IMR-90 (cell line): ENCODE measurements around the gene EFHD2. TPM values are rescaled to one million over a fixed set of nuclear protein-coding genes. Genes with fewer than 3 reads are reported as not detected.

Source experiments
- ATAC-seq: fragments of 200-7000 bp; cut with Tn5 transposase; 2 replicates; pipeline ENCODE4 v1.9.1; 2020; ENCODE audit warnings: low read depth, mild to moderate bottlenecking, moderate library complexity
- BruUV-seq: library from RNA; stranded (reverse); fragments of 400-500 nt; replicated peaks from 2 replicates; lab custom pipeline; 2021; lab: Mats Ljungman, UMichigan
- CTCF ChIA-PET: fragments of 300-600 bp; formaldehyde crosslinking; extraction: SDS; loops from one replicate; lab custom pipeline; 2021; ENCODE audit warnings: antibody characterized with exemption; lab: Yijun Ruan, JAX
- POLR2A ChIA-PET: fragments of 300-600 bp; sonication (Branson Sonifier 250); formaldehyde crosslinking; loops from one replicate; lab custom pipeline; 2022; ENCODE audit warnings: antibody characterized with exemption; ENCODE audit not compliant: unreplicated experiment; lab: Charles Lee
- DNase-seq: peaks from one replicate; pipeline ENCODE4 v3.0.0; 2013
- H2AFZ ChIP-seq: replicated peaks from 2 replicates; pipeline ENCODE3; 2013; ENCODE audit warnings: low read length, mild to moderate bottlenecking; ENCODE audit not compliant: poor library complexity
- H2AK5ac ChIP-seq: 2 replicates; pipeline ENCODE4 v1.6.1; 2013; ENCODE audit warnings: low read depth, low read length, inconsistent platforms
- H2AK9ac ChIP-seq: replicated peaks from 2 replicates; pipeline ENCODE3; 2013; ENCODE audit warnings: mild to moderate bottlenecking, low read depth, low read length, moderate library complexity; ENCODE audit not compliant: poor library complexity
- H2BK120ac ChIP-seq: 2 replicates; pipeline ENCODE4 v1.6.1; 2013; ENCODE audit warnings: low read depth, low read length, inconsistent platforms
- H2BK15ac ChIP-seq: 3 replicates; pipeline ENCODE4 v1.6.1; 2013; ENCODE audit warnings: low read depth, low read length, inconsistent platforms
- H2BK20ac ChIP-seq: 2 replicates; pipeline ENCODE4 v1.6.1; 2013; ENCODE audit warnings: low read depth, mild to moderate bottlenecking, inconsistent platforms, low read length, moderate library complexity
- H2BK5ac ChIP-seq: 2 replicates; pipeline ENCODE4 v1.6.1; 2013; ENCODE audit warnings: mild to moderate bottlenecking, low read depth, low read length, inconsistent platforms; ENCODE audit not compliant: poor library complexity, severe bottlenecking
- H3K14ac ChIP-seq: replicated peaks from 2 replicates; pipeline ENCODE4 v1.6.1; 2013; ENCODE audit warnings: low read depth, low read length, inconsistent platforms
- H3K18ac ChIP-seq: 2 replicates; pipeline ENCODE4 v1.6.1; 2013; ENCODE audit warnings: low read depth, low read length, control low read depth
- H3K23ac ChIP-seq: 2 replicates; pipeline ENCODE4 v1.6.1; 2013; ENCODE audit warnings: low read depth, low read length, inconsistent platforms
- H3K27ac ChIP-seq: 2 replicates; pipeline ENCODE4 v1.5.1; 2013; ENCODE audit warnings: mild to moderate bottlenecking, control low read depth, low read length; ENCODE audit not compliant: insufficient read depth
- H3K27me3 ChIP-seq: 2 replicates; pipeline ENCODE4 v1.6.1; 2013; ENCODE audit warnings: low read length; ENCODE audit not compliant: control insufficient read depth, insufficient read depth
- H3K36me3 ChIP-seq: 2 replicates; pipeline ENCODE4 v1.6.1; 2013; ENCODE audit warnings: low read length, mixed read lengths; ENCODE audit not compliant: control insufficient read depth, insufficient read depth
- H3K4ac ChIP-seq: 2 replicates; pipeline ENCODE4 v1.6.1; 2013; ENCODE audit warnings: low read depth, low read length, inconsistent platforms
- H3K4me1 ChIP-seq: 2 replicates; pipeline ENCODE4 v1.6.1; 2013; ENCODE audit warnings: low read length, mixed read lengths; ENCODE audit not compliant: control insufficient read depth, insufficient read depth
- H3K4me2 ChIP-seq: 2 replicates; pipeline ENCODE4 v1.6.1; 2013; ENCODE audit warnings: low read depth, mild to moderate bottlenecking, control low read depth, low read length, moderate library complexity
- H3K4me3 ChIP-seq: 2 replicates; pipeline ENCODE4 v1.5.1; 2013; ENCODE audit warnings: low read depth, mild to moderate bottlenecking, control low read depth, low read length, moderate library complexity; ENCODE audit not compliant: insufficient read depth
- H3K56ac ChIP-seq: 2 replicates; pipeline ENCODE4 v1.6.1; 2013; ENCODE audit warnings: low read length, inconsistent platforms; ENCODE audit not compliant: insufficient read depth; ENCODE audit errors: extremely low read depth
- H3K79me1 ChIP-seq, 2 experiments: 2 replicates each; pipeline ENCODE4 v1.6.1; 2013; ENCODE audit warnings: low read length in 2 of 2, inconsistent platforms in 1 of 2, low read depth in 1 of 2
- H3K9ac ChIP-seq: 2 replicates; pipeline ENCODE4 v1.6.1; 2013; ENCODE audit warnings: low read depth, low read length, control low read depth
- H3K9me1 ChIP-seq: 2 replicates; pipeline ENCODE4 v1.6.1; 2013; ENCODE audit warnings: low read length, inconsistent platforms; ENCODE audit not compliant: insufficient read depth
- H3K9me3 ChIP-seq: 2 replicates; pipeline ENCODE4 v1.6.1; 2013; ENCODE audit warnings: low read length; ENCODE audit not compliant: control insufficient read depth, insufficient read depth
- H4K20me1 ChIP-seq: 2 replicates; pipeline ENCODE4 v1.6.1; 2013; ENCODE audit warnings: low read length, inconsistent platforms; ENCODE audit not compliant: insufficient read depth
- H4K5ac ChIP-seq: 2 replicates; pipeline ENCODE4 v1.6.1; 2013; ENCODE audit warnings: mild to moderate bottlenecking, low read depth, low read length, control low read depth
- H4K8ac ChIP-seq, 2 experiments: 2 replicates each; pipeline ENCODE4 v1.6.1; 2013; ENCODE audit warnings: low read depth in 2 of 2, low read length in 2 of 2, control low read depth in 1 of 2, inconsistent platforms in 1 of 2
- H4K91ac ChIP-seq: 2 replicates; pipeline ENCODE4 v1.6.1; 2013; ENCODE audit warnings: low read depth, low read length, inconsistent platforms; ENCODE audit not compliant: insufficient read depth
- BHLHE40 ChIP-seq: fragments of 150-350 bp; IDR thresholded peaks from 2 replicates; pipeline ENCODE4 v1.6.1; 2016; ENCODE audit warnings: mild to moderate bottlenecking, low read depth, low read length
- CEBPB ChIP-seq: IDR thresholded peaks from 2 replicates; pipeline ENCODE4 v1.6.1; 2012; ENCODE audit warnings: low read depth, low read length, improper control_type of control experiment
- CHD1 ChIP-seq: IDR thresholded peaks from 2 replicates; pipeline ENCODE4 v1.6.1; 2012; ENCODE audit warnings: low read depth, low read length, improper control_type of control experiment
- CTCF ChIP-seq: conservative IDR thresholded peaks from 2 replicates; pipeline ENCODE4 v1.5.1; 2012; ENCODE audit warnings: mild to moderate bottlenecking, low read depth, low read length, improper control_type of control experiment
- ELK1 ChIP-seq: fragments of 150-350 bp; IDR thresholded peaks from 2 replicates; pipeline ENCODE4 v1.6.1; 2016; ENCODE audit warnings: low read depth, mild to moderate bottlenecking, low read length, moderate library complexity, borderline replicate concordance
- FOS ChIP-seq: fragments of 150-350 bp; IDR thresholded peaks from 2 replicates; pipeline ENCODE4 v1.6.1; 2016; ENCODE audit warnings: low read depth, low read length
- MAFK ChIP-seq: IDR thresholded peaks from 2 replicates; pipeline ENCODE4 v1.6.1; 2012; ENCODE audit warnings: low read depth, low read length, improper control_type of control experiment
- MAZ ChIP-seq: IDR thresholded peaks from 2 replicates; pipeline ENCODE4 v1.6.1; 2012; ENCODE audit warnings: low read depth, mild to moderate bottlenecking, low read length, improper control_type of control experiment, moderate library complexity, borderline replicate concordance
- MXI1 ChIP-seq: IDR thresholded peaks from 2 replicates; pipeline ENCODE4 v1.6.1; 2012; ENCODE audit warnings: low read depth, mild to moderate bottlenecking, low read length, moderate library complexity, borderline replicate concordance
- NFE2L2 ChIP-seq: fragments of 150-350 bp; IDR thresholded peaks from 2 replicates; pipeline ENCODE4 v1.6.1; 2016; ENCODE audit warnings: low read depth, mild to moderate bottlenecking, low read length
- POLR2A ChIP-seq: IDR thresholded peaks from 2 replicates; pipeline ENCODE4 v1.6.1; 2012; ENCODE audit warnings: mild to moderate bottlenecking, low read depth, low read length
- RAD21 ChIP-seq: IDR thresholded peaks from 2 replicates; pipeline ENCODE4 v1.6.1; 2012; ENCODE audit warnings: low read length, improper control_type of control experiment
- RCOR1 ChIP-seq: IDR thresholded peaks from 2 replicates; pipeline ENCODE4 v1.6.1; 2012; ENCODE audit warnings: mild to moderate bottlenecking, low read length, improper control_type of control experiment; ENCODE audit not compliant: insufficient replicate concordance
- RFX5 ChIP-seq: IDR thresholded peaks from 2 replicates; pipeline ENCODE4 v1.8.0; 2012; ENCODE audit warnings: low read depth, mild to moderate bottlenecking, low read length, moderate library complexity
- SMC3 ChIP-seq: fragments of 150-350 bp; IDR thresholded peaks from 2 replicates; pipeline ENCODE4 v1.6.1; 2016; ENCODE audit warnings: low read depth, mild to moderate bottlenecking, antibody characterized with exemption, low read length, moderate library complexity
- USF2 ChIP-seq: fragments of 150-350 bp; IDR thresholded peaks from 2 replicates; pipeline ENCODE4 v1.6.1; 2017; ENCODE audit warnings: mild to moderate bottlenecking, antibody characterized with exemption, low read length, low read depth
- WGBS, 2 experiments: methylation state at CpG; one replicate each; pipeline versions ENCODE4 v1.1.5 to v1.1.7; 2013; ENCODE audit warnings: missing lambda C conversion rate in 2 of 2; ENCODE audit not compliant: insufficient read length in 1 of 2; ENCODE audit errors: extremely low coverage in 2 of 2; 5-methylcytosine and 5-hydroxymethylcytosine counted together
- dilution Hi-C: fragments of 300-500 bp; cut with HindIII; formaldehyde crosslinking; loops from one replicate; pipeline ENCODE4 v1.14.3; 2018; ENCODE audit warnings: low sequenced_read_pairs; ENCODE audit not compliant: unreplicated experiment
- in situ Hi-C: fragments of 300-500 bp; cut with MboI; formaldehyde crosslinking; loops from 3 replicates; pipeline ENCODE4 v1.14.3; 2019; ENCODE audit warnings: low sequenced_read_pairs, inconsistent platforms, mixed read lengths
- intact Hi-C: fragments of 100-400 bp; cut with micrococcal nuclease; formaldehyde crosslinking; loops from 2 replicates; pipeline ENCODE4 v1.10.0; 2022
- polyA plus RNA-seq, 3 experiments: library from polyadenylated mRNA; depleted of rRNA; stranded (reverse); fragments of >200 nt; gene quantifications; 2 replicates each; pipeline ENCODE4 v1.2.3, GENCODE V29; 2012; ENCODE audit warnings: low replicate concordance in 1 of 3
- total RNA-seq: library from RNA; depleted of rRNA; stranded (reverse); fragments of >200 nt; gene quantifications from 2 replicates; pipeline ENCODE4 v1.2.3, GENCODE V29; 2012

Gene EFHD2
- total and polyA plus RNA-seq, 2 of the 4 experiments (the other 2 are of a cell fraction): 22.6 to 58.9 TPM

- H3K23ac ChIP-seq: no peak overlapping the region
- no peak overlapping the region for H2BK5ac ChIP-seq
- no peaks in the 10 kb centered on the region for H3K79me1 ChIP-seq
- H3K14ac ChIP-seq: no peak overlapping the region
- H2AK5ac ChIP-seq: no peak overlapping the region
- H3K9me3 ChIP-seq: no peaks in the 10 kb centered on the region
- H3K4ac ChIP-seq: no peak overlapping the region
- no peak overlapping the region for H2BK120ac ChIP-seq
- no peak overlapping the region for H3K27ac ChIP-seq
- ATAC-seq: no peak
- no peak overlapping the region for H3K4me3 ChIP-seq
- no peak overlapping the region for H4K5ac ChIP-seq
- no peaks in the 10 kb centered on the region for H3K9me1 ChIP-seq
- no peaks in the 10 kb centered on the region for H3K4me1 ChIP-seq
- H3K9ac ChIP-seq: no peak overlapping the region
- H3K4me2 ChIP-seq: no peak overlapping the region
- H2BK20ac ChIP-seq: no peak overlapping the region
- DNase-seq: no peak
- intact Hi-C loops: no loop called here
- ChIA-PET POLR2A (interaction anchor here (0.5 kb wide), 1 partner anchor 1632 kb away, joined by 6 read pairs; no protein-coding TSS in a partner anchor), CTCF (interaction anchor here (0.6 kb wide), 1 partner anchor 11 kb away, joined by 3 read pairs; no protein-coding TSS in a partner anchor)
- in situ Hi-C loops: no loop called here
- H3K36me3 ChIP-seq: no peaks in the 10 kb centered on the region
- no TSS peak for BruUV-seq
- TF ChIP-seq CHD1 (no peak), FOS (no peak), SMC3 (no peak), USF2 (no peak), RCOR1 (no peak), MAFK (no peak), NFE2L2 (no peak), CTCF (no peak), RAD21 (no peak), BHLHE40 (no peak), ELK1 (no peak), MXI1 (no peak), POLR2A (no peak), CEBPB (no peak), RFX5 (no peak), MAZ (no peak)
- no peak overlapping the region for H2BK15ac ChIP-seq
- H2AFZ ChIP-seq: no peak overlapping the region
- no peak overlapping the region for H3K56ac ChIP-seq
- H4K91ac ChIP-seq: no peak overlapping the region
- no peaks in the 10 kb centered on the region for H4K20me1 ChIP-seq
- H3K27me3 ChIP-seq: no peaks in the 10 kb centered on the region
- 86% methylated on average over 2 of the region's 4 CpGs; no CpG with 5 or more reads in 1 of the 2 experiments for WGBS, 2 experiments
- no peak overlapping the region for H3K18ac ChIP-seq
- H2AK9ac ChIP-seq: no peak overlapping the region
- dilution Hi-C loops: no loop called here
- H4K8ac ChIP-seq: no peak overlapping the region
Observed at GRCh38 chr1:15362737-15363128, 47.0 kb upstream of the EFHD2 start.
